HTR-8/SVneo (cell line): ENCODE data around the gene MYO9A.
"Not testable (repeated sequence)": the region's sequence is repeated elsewhere in the genome, so short reads cannot be mapped to it uniquely, and the experiment has no call there.

Experiments
- DNase-seq: peaks from one replicate; pipeline ENCODE4 v3.0.0; 2011; ENCODE audit warnings: low spot score, mixed read lengths; ENCODE audit not compliant: insufficient read length
- FAIRE-seq: peaks from 2 replicates; lab custom pipeline; 2011; peaks lifted over from hg19 to GRCh38; lab: Jason Lieb, UNC

MYO9A gene

DNA sequence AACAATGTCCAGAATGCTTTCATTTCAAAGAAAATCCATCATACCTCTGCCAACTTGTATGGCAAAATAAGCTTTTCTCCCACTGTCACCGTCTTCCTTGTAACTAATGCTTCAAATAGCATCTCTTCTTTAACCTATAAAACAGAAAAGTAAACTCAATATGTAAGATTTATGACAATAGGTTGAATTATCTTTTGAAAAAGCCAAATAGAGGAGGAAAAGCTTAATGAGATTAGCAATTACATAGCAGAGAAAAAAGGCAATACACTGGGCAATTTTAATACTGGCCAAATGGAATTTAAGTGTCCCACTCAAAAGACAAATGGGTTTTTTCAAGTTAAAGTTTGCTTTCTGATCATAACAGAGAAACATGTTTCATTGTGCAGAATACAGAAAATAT is 118.1 kb downstream of the MYO9A start:
- DNase-seq (no peak), FAIRE-seq (no peak)

DNA sequence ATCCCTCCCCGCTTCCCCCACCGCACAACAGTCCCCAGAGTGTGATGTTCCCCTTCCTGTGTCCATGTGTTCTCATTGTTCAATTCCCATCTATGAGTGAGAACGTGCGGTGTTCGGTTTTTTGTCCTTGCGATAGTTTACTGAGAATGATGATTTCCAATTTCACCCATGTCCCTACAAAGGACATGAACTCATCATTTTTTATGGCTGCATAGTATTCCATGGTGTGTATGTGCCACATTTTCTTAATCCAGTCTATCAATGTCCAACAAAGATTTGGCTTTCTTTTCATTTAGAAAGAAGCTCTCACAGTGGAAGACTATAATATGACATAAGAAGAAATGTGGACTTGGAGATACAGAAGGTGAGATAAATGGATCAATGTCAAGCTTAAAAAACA is 119.2 kb downstream of the MYO9A start:
- FAIRE-seq, DNase-seq: not testable (repeated sequence)

DNA sequence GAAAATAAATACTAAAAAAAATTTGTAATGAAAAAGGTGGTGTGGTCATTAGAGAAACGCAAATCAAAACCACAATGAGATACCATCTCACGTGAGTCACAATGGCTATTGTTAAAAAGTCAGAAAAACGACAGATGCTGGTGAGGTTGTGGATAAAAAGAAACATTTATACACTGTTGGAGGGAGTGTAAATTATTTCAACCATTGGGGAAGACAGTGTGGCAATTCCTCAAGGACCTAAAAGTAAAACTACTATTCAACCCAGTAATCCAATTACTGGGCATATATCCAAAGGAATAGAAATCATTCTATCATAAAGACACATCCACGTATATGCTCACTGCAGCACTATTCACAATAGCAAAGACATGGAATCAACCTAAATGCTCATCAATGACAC is 120.3 kb downstream of the MYO9A start:
- no peak for DNase-seq
- FAIRE-seq = peak; percentile 33

DNA sequence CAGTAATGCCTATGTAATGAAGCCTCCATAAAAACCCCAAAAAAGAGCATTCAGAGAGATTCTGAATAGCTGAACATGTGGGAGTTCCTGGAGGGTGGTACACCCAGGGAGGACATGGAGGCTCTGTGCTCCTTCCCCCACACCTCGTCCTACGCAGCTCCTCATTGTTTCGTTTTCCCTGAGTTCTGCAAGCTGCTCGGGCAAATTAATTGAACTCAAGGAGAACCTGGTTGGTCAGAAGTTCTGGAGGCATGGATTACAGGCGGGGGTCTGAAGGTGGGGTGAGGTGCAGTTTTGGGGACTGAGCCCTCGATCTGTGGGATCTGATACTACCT is 142.2 kb downstream of the MYO9A start:
- FAIRE-seq = no peak
- no peak for DNase-seq

DNA sequence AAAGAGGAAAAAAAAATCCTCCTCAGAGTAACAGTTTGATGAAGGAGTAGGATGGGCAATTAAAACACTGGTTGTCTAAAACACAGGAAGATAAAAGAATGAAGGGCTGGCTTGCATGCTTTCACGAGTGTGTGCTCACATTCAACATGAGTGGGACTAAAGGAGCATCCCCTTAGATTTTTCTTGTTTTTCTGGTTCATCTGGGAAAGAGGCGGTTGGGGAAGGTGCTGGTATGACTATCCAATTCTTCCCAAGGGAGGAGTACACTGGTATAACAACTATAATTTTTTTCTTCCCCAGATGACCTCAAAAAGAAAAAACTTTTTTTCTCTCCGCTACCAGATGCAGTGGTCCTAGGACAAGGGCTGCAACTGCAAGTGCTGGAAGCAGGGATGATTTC is 143.7 kb downstream of the MYO9A start:
- no peak for DNase-seq
- FAIRE-seq = no peak

DNA sequence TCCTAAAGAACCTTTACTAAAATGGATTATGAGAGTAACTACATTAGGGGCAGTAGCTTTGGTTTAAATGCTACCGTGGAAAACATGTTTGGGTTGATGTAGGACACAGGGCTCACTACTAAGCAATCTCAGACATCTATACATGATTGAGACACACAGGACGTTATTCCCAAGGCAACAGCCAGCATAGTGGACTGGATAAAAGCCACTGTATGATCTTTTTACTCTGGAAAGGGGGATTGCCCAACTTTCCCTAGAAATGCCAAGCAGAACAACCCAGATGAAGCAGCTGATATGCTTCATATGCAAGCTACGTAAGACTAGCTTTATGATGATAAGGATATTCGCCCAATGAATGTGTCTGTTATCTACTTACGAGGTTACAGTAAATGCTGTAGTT is 144.6 kb downstream of the MYO9A start:
- DNase-seq (no peak), FAIRE-seq (peak; percentile 73)

DNA sequence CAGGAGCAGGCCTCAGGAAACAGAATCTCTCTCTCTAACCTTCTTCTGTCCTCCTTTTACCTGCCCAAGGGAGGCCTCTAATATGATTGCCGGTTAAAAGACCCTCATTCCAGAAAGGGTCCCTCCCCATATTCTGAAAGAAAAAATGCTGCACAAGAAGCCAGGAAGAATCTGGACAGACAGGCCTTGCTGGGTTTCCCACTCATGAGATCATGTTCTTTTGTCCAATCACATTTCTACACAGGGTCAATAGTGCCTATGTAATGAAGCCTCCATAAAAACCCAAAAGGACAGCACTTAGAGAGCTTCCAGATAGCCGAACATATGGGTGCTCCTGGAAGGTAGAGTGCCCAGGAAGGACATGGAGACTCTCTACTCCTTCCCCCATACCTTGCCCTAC is 146.0 kb downstream of the MYO9A start:
- DNase-seq = no peak
- no peak for FAIRE-seq

DNA sequence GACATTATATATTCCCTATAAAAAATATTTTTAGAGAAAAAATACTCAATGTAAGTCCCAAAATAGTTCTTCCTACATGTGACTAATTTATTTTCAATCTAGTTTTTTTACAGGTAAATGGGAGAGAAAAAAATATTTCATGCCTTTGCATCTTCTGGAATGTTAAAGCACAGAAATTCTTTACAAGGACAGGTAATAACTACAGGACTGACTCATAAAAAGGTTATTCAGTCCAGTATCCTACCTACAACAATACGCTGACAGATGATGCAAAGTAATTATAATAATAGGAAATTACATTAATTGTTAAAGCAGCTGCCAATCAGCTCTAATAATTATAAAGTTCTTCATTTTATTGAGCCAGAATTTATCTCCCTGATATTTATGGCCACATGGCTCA is 147.5 kb downstream of the MYO9A start:
- DNase-seq (no peak), FAIRE-seq (no peak)

DNA sequence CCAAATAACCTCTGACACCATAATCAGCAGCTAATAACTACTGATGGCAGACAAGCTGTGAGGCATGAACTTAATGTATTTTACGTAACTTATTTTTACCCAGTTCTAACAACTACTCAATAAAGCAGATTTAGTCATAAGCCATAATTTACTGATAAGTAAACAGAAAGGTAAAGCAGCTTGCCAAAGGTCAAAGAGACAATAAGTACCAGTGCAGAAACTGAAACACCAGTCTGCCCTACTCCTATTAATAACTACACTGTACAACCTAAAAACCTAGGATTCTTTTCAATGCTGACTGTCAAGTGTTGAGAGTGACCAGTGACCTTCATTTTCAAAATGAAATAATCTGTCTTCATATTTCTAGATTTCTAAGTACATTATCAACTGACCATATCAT is 155.4 kb downstream of the MYO9A start:
- DNase-seq = no peak
- FAIRE-seq = no peak

DNA sequence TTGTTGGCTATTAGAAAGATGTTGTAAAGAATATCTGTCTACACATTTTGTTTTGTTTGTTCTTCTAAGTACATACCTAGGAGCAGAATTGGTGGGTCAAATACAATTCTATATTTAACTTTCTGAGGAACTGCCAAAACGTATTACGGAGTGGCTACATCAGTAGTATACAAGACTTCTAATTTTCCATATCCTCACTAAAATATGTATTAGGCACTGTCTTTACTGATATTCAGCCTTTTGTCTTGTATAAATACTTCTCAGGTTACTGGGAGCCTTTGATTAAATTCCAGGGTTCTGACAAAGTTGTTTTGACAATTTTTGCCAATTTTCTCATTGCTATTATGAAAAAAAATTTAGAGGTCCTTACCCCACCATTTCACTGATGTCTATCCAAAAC is 160.9 kb downstream of the MYO9A start:
- DNase-seq (no peak), FAIRE-seq (no peak)

DNA sequence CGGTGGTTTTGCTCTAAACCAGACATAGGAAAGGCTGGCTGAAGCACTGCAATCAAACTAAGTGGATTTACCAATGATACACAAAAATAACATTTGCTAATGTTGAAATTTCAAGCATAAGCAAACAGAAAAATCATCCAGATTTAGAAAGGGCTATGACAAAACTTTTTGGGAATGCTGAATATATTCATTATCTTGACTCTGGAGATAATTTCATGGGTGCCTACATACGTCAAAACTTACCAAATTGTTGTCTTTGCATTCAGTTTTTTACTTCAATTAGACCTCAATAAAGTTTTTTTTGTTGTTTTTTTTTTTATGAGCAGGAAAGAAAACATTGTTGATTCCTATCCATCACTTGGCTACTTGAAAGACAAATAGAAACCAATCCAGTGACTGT is 166.8 kb downstream of the MYO9A start:
- FAIRE-seq (no peak), DNase-seq (no peak)

DNA sequence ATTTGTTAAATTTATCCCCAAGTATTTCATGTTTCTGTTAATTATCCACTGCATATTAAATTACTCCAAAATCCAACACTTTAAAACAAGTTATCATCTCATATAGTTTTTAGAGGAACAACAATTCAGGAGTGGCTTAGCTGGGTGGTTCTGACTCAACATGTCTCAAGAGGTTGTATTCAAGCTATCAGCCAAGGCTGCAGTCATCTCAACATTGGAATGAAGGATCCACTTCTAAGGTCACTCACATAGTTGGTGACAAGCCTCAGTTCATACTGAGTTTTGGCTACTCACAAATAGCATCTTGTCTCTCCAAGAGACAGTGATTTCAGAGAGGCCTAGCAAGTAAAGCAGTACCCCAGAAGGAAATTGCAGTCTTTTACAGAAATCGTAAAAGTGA is 172.9 kb downstream of the MYO9A start:
- DNase-seq (no peak), FAIRE-seq (no peak)

DNA sequence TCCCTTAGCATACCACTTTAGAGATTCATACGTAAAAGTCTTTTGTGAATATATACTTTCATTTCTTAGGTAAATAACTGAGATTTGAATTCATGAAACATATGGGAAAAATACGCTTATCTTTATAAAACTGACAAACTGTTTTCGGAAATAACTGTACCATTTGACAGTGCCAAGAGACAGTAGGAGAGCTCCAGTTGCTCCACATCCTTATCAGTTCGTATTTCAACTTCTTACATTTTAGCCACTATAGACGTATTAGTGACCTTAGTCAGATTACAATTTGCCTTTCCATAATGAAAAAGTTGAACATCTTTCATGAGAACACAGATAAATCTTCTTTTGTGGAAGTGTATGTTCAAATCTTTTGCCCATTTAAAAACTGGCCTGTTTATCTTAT is 174.1 kb downstream of the MYO9A start:
- no peak for FAIRE-seq
- no peak for DNase-seq

DNA sequence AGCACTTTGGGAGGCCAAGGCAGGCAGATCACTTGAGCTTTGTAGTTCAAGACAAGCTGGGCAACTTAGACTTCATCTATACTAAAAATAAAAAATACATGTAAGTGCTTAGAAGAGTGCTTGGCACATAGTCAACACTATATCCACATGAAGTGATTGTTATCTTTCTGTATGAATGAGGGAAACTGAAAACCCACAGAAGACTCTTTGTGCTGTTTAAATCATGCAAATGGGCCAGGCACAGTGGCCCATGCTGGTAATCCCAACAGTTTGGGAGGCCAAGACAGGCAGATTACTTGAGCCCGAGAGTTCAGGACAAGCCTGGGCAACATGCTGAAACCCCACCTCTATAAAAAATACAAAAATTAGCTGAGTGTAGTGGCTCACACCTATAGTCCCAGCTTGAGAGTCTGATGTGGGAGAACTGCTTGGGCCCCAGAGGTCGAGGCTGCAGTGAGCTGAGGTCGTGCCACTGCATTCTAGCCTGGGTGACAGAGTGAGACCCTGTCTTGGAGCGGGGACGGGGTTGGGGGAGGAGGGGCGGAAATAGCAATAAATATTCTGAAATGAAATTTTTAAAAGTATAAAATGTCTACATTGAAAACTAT is 177.9 kb downstream of the MYO9A start:
- DNase-seq (no peak), FAIRE-seq (no peak)

DNA sequence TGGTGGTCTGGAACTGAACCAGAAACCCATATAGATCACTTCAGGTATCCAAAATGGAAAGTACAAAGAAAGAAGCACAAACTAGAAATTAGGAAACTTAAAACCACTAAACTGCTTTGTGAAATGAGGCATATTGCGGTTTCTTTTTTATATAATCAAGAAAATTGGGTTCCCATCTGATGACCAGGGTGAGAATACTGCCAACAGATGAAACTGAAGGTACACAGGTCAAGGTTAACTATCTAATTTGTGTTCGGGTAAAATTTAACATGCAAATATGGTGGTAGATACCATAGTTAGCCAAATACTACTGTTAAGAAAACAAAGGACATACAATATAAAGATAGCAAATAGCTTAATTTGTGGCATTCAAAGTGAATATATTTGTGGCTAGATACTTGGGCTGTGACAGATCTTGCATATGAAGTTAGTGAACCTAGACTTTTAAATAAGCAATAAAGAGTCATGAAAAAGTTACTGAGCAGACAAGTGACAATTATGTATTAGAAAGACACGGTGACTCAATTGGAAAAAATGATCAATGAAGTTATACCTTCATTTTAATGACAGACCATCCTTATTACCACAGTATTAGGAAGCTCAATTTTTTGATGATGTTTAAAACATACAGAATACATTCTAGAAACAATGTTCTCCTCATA is 180.2 kb downstream of the MYO9A start:
- no peak for DNase-seq
- no peak for FAIRE-seq

DNA sequence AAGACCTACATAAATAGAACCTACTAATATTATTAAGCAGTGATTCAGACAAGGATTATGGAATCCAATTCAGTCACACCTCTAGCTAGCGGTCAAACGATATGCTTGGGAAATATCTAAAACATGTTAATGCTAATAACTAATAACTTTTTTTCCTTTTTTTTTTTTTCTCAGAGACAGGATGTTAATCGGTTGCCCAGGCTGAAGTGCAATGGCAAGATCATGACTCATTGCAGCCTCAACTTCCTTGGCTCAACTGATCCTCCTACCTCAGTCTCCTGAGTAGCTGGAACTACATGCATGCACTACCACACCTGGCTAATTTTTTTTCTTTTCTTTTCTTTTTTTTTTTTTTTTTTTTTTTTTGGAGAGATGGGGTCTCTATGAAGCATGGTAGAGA is 183.5 kb downstream of the MYO9A start:
- no peak for FAIRE-seq
- no peak for DNase-seq

DNA sequence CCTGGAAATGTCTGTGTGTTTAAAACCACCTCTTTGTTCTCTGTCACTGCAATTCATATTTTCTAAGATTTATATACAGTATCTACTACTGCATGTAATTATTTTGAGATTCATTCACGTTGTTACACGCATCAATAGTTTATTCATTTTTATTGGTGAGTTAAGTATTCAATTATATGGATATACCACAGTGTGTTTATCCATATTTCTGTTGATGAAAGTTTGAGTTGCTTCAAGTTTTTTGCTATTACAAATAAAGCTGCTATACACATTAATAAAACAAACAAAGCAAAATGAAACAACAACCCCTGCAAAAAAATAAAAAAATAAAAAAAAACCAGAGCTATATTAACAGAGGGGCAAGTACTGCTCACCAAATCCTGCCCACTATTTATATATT is 185.3 kb downstream of the MYO9A start:
- FAIRE-seq (no peak), DNase-seq (no peak)

DNA sequence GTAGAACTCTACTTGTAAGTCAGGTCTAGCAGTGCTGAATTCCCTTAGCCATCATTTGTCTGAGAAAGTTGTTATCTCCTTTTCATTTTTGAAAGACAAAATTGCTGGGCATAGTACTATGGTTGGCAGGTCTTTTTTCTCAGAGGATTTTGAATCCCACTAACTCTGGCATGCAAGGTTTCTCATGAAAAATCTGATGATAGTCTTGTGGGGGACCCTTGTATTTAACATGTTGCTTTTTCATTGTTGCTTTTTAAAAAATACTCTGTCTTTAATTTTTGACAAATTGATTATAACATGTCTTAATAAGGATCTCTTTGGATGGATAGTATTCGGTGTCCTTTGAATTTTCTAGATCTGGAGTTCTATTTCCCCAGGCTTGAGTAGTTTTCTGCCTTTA is 186.7 kb downstream of the MYO9A start:
- no peak for DNase-seq

DNA sequence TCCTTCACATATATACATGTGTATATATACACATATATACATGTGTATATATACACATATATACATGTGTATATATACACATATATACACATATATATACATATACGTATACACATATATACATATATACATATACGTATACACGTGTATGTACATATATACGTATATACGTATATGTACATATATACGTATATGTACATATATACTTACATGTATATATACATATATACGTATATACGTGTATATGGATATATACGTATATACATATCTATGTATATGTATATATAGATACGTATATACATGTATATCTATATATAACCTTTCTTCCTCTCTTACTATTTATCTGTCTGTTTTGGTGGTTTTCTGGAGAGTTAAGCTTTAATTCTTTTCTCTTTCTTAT is 192.8 kb downstream of the MYO9A start:
- DNase-seq (no peak), FAIRE-seq (no peak)

More for the DNA sequence above, 186.7 kb downstream of the MYO9A start:
- no peak for FAIRE-seq

DNA sequence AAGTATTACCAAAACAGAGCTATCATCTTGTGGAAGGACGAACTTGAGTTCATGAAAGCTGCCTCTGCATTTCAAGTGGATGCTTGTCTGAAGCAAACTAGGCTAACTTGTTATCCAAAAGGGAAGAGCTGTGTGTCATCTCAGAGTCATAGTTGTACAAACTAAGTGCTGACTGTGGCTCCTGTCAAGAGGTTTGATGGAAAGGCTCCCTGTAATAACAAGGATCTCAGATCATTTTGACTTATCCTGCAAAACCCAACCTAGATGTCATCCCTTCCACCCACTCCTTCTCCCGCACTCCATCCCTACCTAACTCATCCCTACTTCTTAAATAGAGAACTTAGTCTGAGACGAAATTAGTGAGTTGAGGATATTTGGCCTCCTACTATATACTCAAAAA is 196.8 kb downstream of the MYO9A start:
- DNase-seq = no peak
- FAIRE-seq = no peak

DNA sequence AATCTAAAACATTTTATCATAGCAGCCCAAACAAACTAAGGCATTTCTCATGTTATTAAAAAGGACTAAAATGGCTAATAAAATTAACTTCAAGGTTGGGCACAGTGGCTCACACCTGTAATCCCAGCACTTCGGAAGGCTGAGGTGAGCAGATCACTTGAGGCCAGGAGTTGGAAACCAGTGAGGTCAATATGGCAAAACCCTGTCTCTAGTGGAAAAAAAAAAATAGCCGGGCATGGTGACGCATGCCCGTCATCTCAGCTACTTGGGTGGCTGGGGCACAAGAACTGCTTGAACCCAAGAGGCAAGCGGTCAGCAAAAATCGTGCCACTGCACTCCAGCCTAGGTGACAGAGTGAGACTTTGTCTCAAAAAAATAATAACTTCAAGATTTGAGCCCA is 197.4 kb downstream of the MYO9A start:
- no peak for FAIRE-seq
- no peak for DNase-seq

DNA sequence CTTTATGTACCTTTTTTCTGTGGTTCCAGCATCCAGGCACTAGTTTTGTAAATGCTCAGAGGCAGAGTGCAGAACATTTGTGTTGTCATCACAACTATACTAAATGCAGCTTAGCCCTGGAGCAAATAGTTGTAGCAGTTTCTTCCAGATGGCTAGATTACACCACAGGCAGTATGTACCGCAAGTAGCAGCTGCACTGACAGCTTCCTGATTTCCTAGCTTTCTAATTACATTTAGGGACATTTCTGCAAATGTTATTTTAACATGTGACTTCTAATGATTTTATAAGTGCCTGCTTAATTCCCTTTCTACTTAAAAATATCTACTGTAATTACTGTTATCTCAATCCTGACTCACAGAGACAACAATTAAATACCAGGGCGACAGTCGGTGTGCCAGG is 201.1 kb downstream of the MYO9A start:
- DNase-seq (no peak), FAIRE-seq (no peak)
